Transverse colon (tissue), 4 donors: ENCODE data around the gene NR2F1-AS1. TPM values are rescaled to one million over a fixed set of nuclear protein-coding genes. Genes with fewer than 3 reads are reported as not detected.
A peak's percentile ranks its signal among the peaks of the same experiment; 100 is the strongest.
"Not testable (repeated sequence)": the region's sequence is repeated elsewhere in the genome, so short reads cannot be mapped to it uniquely, and the experiment has no call there.

Experiments
- DNase-seq: peaks from one replicate; pipeline ENCODE4 v3.0.0-alpha.2; 2019
- H3K27ac ChIP-seq, 4 donors: fragments of 200-600 bp; sonication (generic); 2 replicates each; pipeline ENCODE4 v1.5.1; 2016 to 2018; ENCODE audit warnings: inconsistent platforms in 4 of 4
- H3K27me3 ChIP-seq: fragments of 200-600 bp; sonication (generic); 2 replicates; pipeline ENCODE4 v1.5.1; 2017; ENCODE audit warnings: inconsistent platforms
- H3K36me3 ChIP-seq, 4 donors: fragments of 200-600 bp; sonication (generic); 2 replicates each; pipeline ENCODE4 v1.5.1; 2017 to 2019; ENCODE audit warnings: inconsistent platforms in 4 of 4
- H3K4me1 ChIP-seq, 4 donors: fragments of 200-600 bp; sonication (generic); 2 replicates each; pipeline ENCODE4 v1.5.1; 2017 to 2020; ENCODE audit warnings: inconsistent platforms in 4 of 4
- H3K4me3 ChIP-seq, 4 donors: fragments of 200-600 bp; sonication (generic); 1 replicate in 1 of 4; 2 replicates in 3 of 4; pipeline versions ENCODE4 v1.5.1 to v1.6.1; 2017 to 2019; ENCODE audit warnings: inconsistent platforms in 4 of 4
- H3K9me3 ChIP-seq, 2 donors: fragments of 200-600 bp; sonication (generic); 2 replicates each; pipeline ENCODE4 v1.5.1; 2017 to 2019; ENCODE audit warnings: inconsistent platforms in 2 of 2
- CTCF ChIP-seq, 5 experiments: fragments of 200-600 bp in 3 of 5; fragments of 450-650 bp in 2 of 5; sonication (generic) in 3 of 5; IDR thresholded peaks; 1 replicate in 2 of 5; 2 replicates in 3 of 5; pipeline ENCODE4 v1.5.1; 2016 to 2017; ENCODE audit warnings: antibody characterized with exemption in 5 of 5, inconsistent platforms in 3 of 5, mild to moderate bottlenecking in 2 of 5, moderate library complexity in 1 of 5
- EP300 ChIP-seq: sonication (generic); formaldehyde crosslinking; IDR thresholded peaks from one replicate; pipeline ENCODE4 v1.6.1; 2017; ENCODE audit warnings: antibody characterized with exemption, low read depth
- POLR2A ChIP-seq: fragments of 450-650 bp; IDR thresholded peaks from one replicate; pipeline ENCODE4 v1.6.1; 2016; ENCODE audit warnings: antibody characterized with exemption, mild to moderate bottlenecking, moderate library complexity
- POLR2AphosphoS5 ChIP-seq, 3 donors: sonication (generic); formaldehyde crosslinking; IDR thresholded peaks; one replicate each; pipeline ENCODE4 v1.6.1; 2016; ENCODE audit warnings: antibody characterized with exemption in 3 of 3
- WGBS, 2 donors: methylation state at CpG; one replicate each; pipeline ENCODE4 v1.1.5; 2018; ENCODE audit warnings: low coverage in 1 of 2; 5-methylcytosine and 5-hydroxymethylcytosine counted together
- in situ Hi-C, 4 donors: fragments of 200-750 bp; cut with MboI; loops; one replicate each; pipeline versions ENCODE4 v1.15.0 to v1.15.1; 2017; ENCODE audit warnings: low sequenced_read_pairs in 3 of 4, low pct_ligation_motif_present in 1 of 4, low pct_unique_long_range_greater_than_20kb in 1 of 4
- intact Hi-C: fragments of 100-400 bp; cut with DNase I; formaldehyde crosslinking; loops from one replicate; pipeline ENCODE4 v1.15.1; 2023; ENCODE audit warnings: low total_unique reads
- total RNA-seq, 4 donors: library from RNA; depleted of rRNA; stranded (reverse); fragments of >200 nt; gene quantifications; one replicate each; pipeline ENCODE4 v1.1.0, GENCODE V29; 2016

Gene NR2F1-AS1
- total RNA-seq, 4 donors from 2014 or later = 1.2 to 3.7 (median 2.2) TPM

DNA sequence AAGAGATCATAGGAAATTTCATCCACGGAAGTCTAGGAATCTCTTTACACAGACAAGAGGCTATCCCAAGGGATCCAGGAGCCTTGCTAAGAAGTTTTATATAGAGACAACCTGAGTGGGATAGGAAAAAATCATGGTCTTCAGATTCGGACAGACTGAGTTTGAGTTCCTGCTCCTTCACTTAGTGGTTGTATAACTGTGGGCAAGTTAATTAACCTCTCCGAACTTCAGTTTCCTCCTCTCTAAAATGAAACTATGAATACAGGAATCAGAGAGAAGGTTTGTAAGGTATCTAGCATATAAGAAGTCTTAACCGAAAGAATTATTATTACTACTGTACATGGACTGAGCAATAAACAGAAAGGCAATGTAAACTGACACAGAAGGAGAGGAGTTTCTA is 35.1 kb downstream of the NR2F1-AS1 start:
- Histone ChIP-seq H3K9me3 (no peaks in the 10 kb centered on the region), H3K27me3 (no peaks in the 10 kb centered on the region), H3K36me3 (no peaks in the 10 kb centered on the region), H3K27ac (no peak overlapping the region), H3K4me3 (no peak overlapping the region), H3K4me1 (no peaks in the 10 kb centered on the region)
- TF ChIP-seq EP300 (no peak), POLR2A (no peak)
- intact Hi-C loops (no loop called here), in situ Hi-C loops (no loop called here)
- no peak for DNase-seq
- WGBS, 2 donors = 64 to 75% methylated on average over 4 of the region's 4 CpGs

DNA sequence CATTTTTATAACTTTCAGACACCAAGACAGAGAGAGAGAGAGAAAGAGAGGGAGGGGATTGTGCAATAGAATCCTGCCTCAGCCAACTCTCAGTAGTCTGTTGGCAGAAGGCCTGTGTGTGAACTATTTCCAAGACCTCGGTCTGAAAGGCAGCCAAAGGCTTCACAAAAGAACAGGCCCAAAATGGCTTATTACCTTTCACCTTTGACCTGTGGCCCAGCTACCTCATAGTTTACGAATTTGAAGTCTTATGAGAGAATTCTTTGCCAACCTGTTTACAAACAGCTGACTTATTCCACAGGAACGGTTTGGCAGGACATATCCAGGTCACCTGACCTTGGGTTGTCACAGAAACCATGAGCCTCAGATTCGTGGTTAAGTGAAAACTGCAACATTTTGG is 48.6 kb downstream of the NR2F1-AS1 start:
- 9 to 18% methylated on average over 3 to 4 of the region's 4 CpGs for WGBS, 2 donors

GRCh38 chr5:93521815-93522214 is 59.2 kb downstream of the NR2F1-AS1 start:
- H3K9me3 ChIP-seq, H3K27me3 ChIP-seq, H3K36me3 ChIP-seq, DNase-seq, H3K27ac ChIP-seq, H3K4me3 ChIP-seq, H3K4me1 ChIP-seq, in situ Hi-C loops, intact Hi-C loops: not testable (repeated sequence)
- WGBS, 2 donors = 75 to 90% methylated on average over 3 of the region's 3 CpGs

More for the DNA sequence above, 48.6 kb downstream of the NR2F1-AS1 start:
- H3K4me3 ChIP-seq = no peak overlapping the region
- peaks cover 0 to 11% (median 1%) of the 10 kb centered on the region in 4 donors for H3K4me1 ChIP-seq
- no peaks in the 10 kb centered on the region for H3K27me3 ChIP-seq
- H3K27ac ChIP-seq = peak overlapping the region in 2 of 4 donors; percentile 6 to 15
- TF ChIP-seq EP300 = no peak
- peak in 2 of 3 donors; percentile 54 to 62 for TF ChIP-seq POLR2AphosphoS5 (IDR thresholded peaks at IDR 0.05)
- intact Hi-C loops = no loop called here
- H3K36me3 ChIP-seq = no peaks in the 10 kb centered on the region
- H3K9me3 ChIP-seq = peaks cover 7 to 11% of the 10 kb centered on the region in 2 donors
- peak; percentile 47 for DNase-seq
- in situ Hi-C loops = no loop called here

DNA sequence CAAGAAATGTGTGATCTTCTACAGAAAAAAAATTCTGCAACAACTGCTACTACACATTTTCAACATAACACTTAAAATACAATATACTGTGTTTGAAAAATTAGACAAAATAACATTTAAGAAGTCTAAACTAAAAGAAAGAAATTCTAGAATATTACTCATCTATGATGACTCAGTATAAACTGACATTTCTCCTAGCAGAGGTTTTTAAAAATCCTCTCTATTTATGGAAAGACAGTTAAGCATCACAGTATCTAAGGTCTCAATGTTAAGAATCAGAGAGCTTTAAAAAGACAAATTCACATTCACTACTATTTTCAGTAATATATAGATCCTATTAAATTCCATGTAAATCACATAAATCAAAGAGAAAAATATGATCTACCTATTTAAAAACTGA is 61.3 kb downstream of the NR2F1-AS1 start:
- H3K27me3 ChIP-seq = no peaks in the 10 kb centered on the region
- H3K4me3 ChIP-seq = no peak overlapping the region
- no peaks in the 10 kb centered on the region for H3K4me1 ChIP-seq
- H3K36me3 ChIP-seq = no peaks in the 10 kb centered on the region
- H3K27ac ChIP-seq = no peak overlapping the region
- intact Hi-C loops (no loop called here), in situ Hi-C loops (no loop called here)
- TF ChIP-seq EP300 = no peak
- no peak for TF ChIP-seq CTCF (IDR thresholded peaks at IDR 0.05)
- no peak for TF ChIP-seq POLR2A
- no peak for TF ChIP-seq POLR2AphosphoS5 (IDR thresholded peaks at IDR 0.05)
- H3K9me3 ChIP-seq = no peaks in the 10 kb centered on the region
- no peak for DNase-seq

GRCh38 chr5:93517828-93518227 is 63.2 kb downstream of the NR2F1-AS1 start:
- H3K9me3 ChIP-seq = peaks cover 0 to 3% of the 10 kb centered on the region in 2 donors
- no peaks in the 10 kb centered on the region for H3K4me1 ChIP-seq
- H3K36me3 ChIP-seq = no peaks in the 10 kb centered on the region
- in situ Hi-C loops (no loop called here), intact Hi-C loops (no loop called here)
- H3K4me3 ChIP-seq = no peak overlapping the region
- H3K27me3 ChIP-seq = no peaks in the 10 kb centered on the region
- DNase-seq = no peak
- no peak overlapping the region for H3K27ac ChIP-seq
- TF ChIP-seq POLR2A (no peak), EP300 (no peak), CTCF (IDR thresholded peaks at IDR 0.05) (no peak)

GRCh38 chr5:93513298-93513697 is 67.7 kb downstream of the NR2F1-AS1 start:
- intact Hi-C loops (no loop called here), in situ Hi-C loops (no loop called here)

More at GRCh38 chr5:93513298-93513697, 67.7 kb downstream of the NR2F1-AS1 start:
- peaks cover 0 to 3% of the 10 kb centered on the region in 2 donors for H3K9me3 ChIP-seq
- TF ChIP-seq CTCF (IDR thresholded peaks at IDR 0.05) (no peak), EP300 (no peak), POLR2A (no peak), POLR2AphosphoS5 (IDR thresholded peaks at IDR 0.05) (no peak)
- no peak overlapping the region for H3K27ac ChIP-seq
- DNase-seq = no peak
- no peaks in the 10 kb centered on the region for H3K27me3 ChIP-seq
- no peaks in the 10 kb centered on the region for H3K36me3 ChIP-seq
- WGBS, 2 donors = 83 to 88% methylated on average over 1 of the region's 1 CpG
- H3K4me3 ChIP-seq = no peak overlapping the region
- no peaks in the 10 kb centered on the region for H3K4me1 ChIP-seq
